ENCODE measurements around the gene AKAP10.

Gene AKAP10

GRCh38 chr17:19915245-19915978 is 62.2 kb downstream of the AKAP10 start:
- DNase-seq (ENCODE audit: low read depth in 2 of 2): no peak
- H3K4me3 ChIP-seq (replicated peaks in 1 of 2; ENCODE audit: low read depth in 2 of 2, low read length in 2 of 2): no peak overlapping the region
- TF ChIP-seq CTCF (IDR thresholded peaks at IDR 0.05; ENCODE audit: low read depth, low read length): no peak

GRCh38 chr17:19911033-19911432 is 66.6 kb downstream of the AKAP10 start:
- no peak overlapping the region for H3K4me3 ChIP-seq (replicated peaks in 1 of 2; ENCODE audit: low read depth in 2 of 2, low read length in 2 of 2)

GRCh38 chr17:19909139-19909538 is 68.5 kb downstream of the AKAP10 start:
- TF ChIP-seq CTCF (IDR thresholded peaks at IDR 0.05; ENCODE audit: low read depth, low read length): no peak
- H3K4me3 ChIP-seq (replicated peaks in 1 of 2; ENCODE audit: low read depth in 2 of 2, low read length in 2 of 2): no peak overlapping the region

More at GRCh38 chr17:19911033-19911432, 66.6 kb downstream of the AKAP10 start:
- no peak for TF ChIP-seq CTCF (IDR thresholded peaks at IDR 0.05; ENCODE audit: low read depth, low read length)
- DNase-seq (ENCODE audit: low read depth in 2 of 2): no peak

GRCh38 chr17:19905502-19905901 is 72.1 kb downstream of the AKAP10 start:
- no peak for TF ChIP-seq CTCF (IDR thresholded peaks at IDR 0.05; ENCODE audit: low read depth, low read length)
- no peak overlapping the region for H3K4me3 ChIP-seq (replicated peaks in 1 of 2; ENCODE audit: low read depth in 2 of 2, low read length in 2 of 2)
- DNase-seq (ENCODE audit: low read depth in 2 of 2): no peak

More at GRCh38 chr17:19909139-19909538, 68.5 kb downstream of the AKAP10 start:
- no peak for DNase-seq (ENCODE audit: low read depth in 2 of 2)

GRCh38 chr17:19904924-19905323 is 72.7 kb downstream of the AKAP10 start:
- DNase-seq (ENCODE audit: low read depth in 2 of 2): no peak
- TF ChIP-seq CTCF (IDR thresholded peaks at IDR 0.05; ENCODE audit: low read depth, low read length): no peak
- H3K4me3 ChIP-seq (replicated peaks in 1 of 2; ENCODE audit: low read depth in 2 of 2, low read length in 2 of 2): no peak overlapping the region

GRCh38 chr17:19904412-19904811 is 73.2 kb downstream of the AKAP10 start:
- peak; percentile 31 to 59 for DNase-seq (ENCODE audit: low read depth in 2 of 2)
- TF ChIP-seq CTCF (IDR thresholded peaks at IDR 0.05; ENCODE audit: low read depth, low read length): no peak
- H3K4me3 ChIP-seq (replicated peaks in 1 of 2; ENCODE audit: low read depth in 2 of 2, low read length in 2 of 2): no peak overlapping the region

- no peak for TF ChIP-seq CTCF (IDR thresholded peaks at IDR 0.05; ENCODE audit: low read depth, low read length)
- H3K4me3 ChIP-seq (replicated peaks in 1 of 2; ENCODE audit: low read depth in 2 of 2, low read length in 2 of 2): no peak overlapping the region
Observed at GRCh38 chr17:19900809-19901208, 76.8 kb downstream of the AKAP10 start.

More at GRCh38 chr17:19900809-19901208, 76.8 kb downstream of the AKAP10 start:
- DNase-seq (ENCODE audit: low read depth in 2 of 2): no peak

Measured in cardiac fibroblast (primary cell).